ENCODE results near the gene BTBD9.

The BTBD9 gene

GRCh38 chr6:38498805-38499445, 140.8 kb downstream of the BTBD9 start:
- Histone ChIP-seq H2AFZ (ENCODE audit: low read depth, low read length) (no peak overlapping the region), H3K4me3 (ENCODE audit: low read depth in 1 of 2, low read length in 2 of 2) (no peak overlapping the region), H3K27me3 (ENCODE audit: insufficient read depth, low read length, poor library complexity) (no peaks in the 10 kb centered on the region), H3K4me1 (ENCODE audit: insufficient read depth, low read length) (peaks cover 4% of the 10 kb centered on the region; the same call in 1 of the 2 replicates), H3K9me3 (ENCODE audit: insufficient read depth, low read length, severe bottlenecking) (no peaks in the 10 kb centered on the region), H3K4me2 (ENCODE audit: insufficient read depth, low read length) (no peak overlapping the region), H3K9ac (ENCODE audit: low read depth, low read length) (no peak overlapping the region), H3K36me3 (ENCODE audit: insufficient read depth, low read length) (no peaks in the 10 kb centered on the region), H3K27ac (ENCODE audit: low read length) (no peak overlapping the region), H4K20me1 (ENCODE audit: insufficient read depth, low read length) (no peaks in the 10 kb centered on the region), H3K79me2 (ENCODE audit: insufficient read depth, low read length) (no peaks in the 10 kb centered on the region)
- no peak for DNase-seq
- TF ChIP-seq EZH2 (IDR thresholded peaks at IDR 0.05; ENCODE audit: borderline replicate concordance, low read depth, low read length, severe bottlenecking) = no peak
- TF ChIP-seq, protein P1, sequence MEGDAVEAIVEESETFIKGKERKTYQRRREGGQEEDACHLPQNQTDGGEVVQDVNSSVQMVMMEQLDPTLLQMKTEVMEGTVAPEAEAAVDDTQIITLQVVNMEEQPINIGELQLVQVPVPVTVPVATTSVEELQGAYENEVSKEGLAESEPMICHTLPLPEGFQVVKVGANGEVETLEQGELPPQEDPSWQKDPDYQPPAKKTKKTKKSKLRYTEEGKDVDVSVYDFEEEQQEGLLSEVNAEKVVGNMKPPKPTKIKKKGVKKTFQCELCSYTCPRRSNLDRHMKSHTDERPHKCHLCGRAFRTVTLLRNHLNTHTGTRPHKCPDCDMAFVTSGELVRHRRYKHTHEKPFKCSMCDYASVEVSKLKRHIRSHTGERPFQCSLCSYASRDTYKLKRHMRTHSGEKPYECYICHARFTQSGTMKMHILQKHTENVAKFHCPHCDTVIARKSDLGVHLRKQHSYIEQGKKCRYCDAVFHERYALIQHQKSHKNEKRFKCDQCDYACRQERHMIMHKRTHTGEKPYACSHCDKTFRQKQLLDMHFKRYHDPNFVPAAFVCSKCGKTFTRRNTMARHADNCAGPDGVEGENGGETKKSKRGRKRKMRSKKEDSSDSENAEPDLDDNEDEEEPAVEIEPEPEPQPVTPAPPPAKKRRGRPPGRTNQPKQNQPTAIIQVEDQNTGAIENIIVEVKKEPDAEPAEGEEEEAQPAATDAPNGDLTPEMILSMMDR (IDR thresholded peaks at IDR 0.05; ENCODE audit: borderline replicate concordance, extremely low read depth, low read length, poor library complexity, severe bottlenecking) = no peak
- no peak for ATAC-seq (ENCODE audit: insufficient read depth, low read depth)

- no peak overlapping the region for H3K9ac ChIP-seq (ENCODE audit: low read depth, low read length)
- no peak for DNase-seq
These were observed 141.6 kb downstream of the BTBD9 start for GRCh38 chr6:38498085-38498484.

GRCh38 chr6:38497546-38497945, 142.2 kb downstream of the BTBD9 start:
- no peak overlapping the region for H3K9ac ChIP-seq (ENCODE audit: low read depth, low read length)
- no peak overlapping the region for H2AFZ ChIP-seq (ENCODE audit: low read depth, low read length)
- no peak overlapping the region for H3K4me2 ChIP-seq (ENCODE audit: insufficient read depth, low read length)
- no peak overlapping the region for H3K27ac ChIP-seq (ENCODE audit: low read length)
- no peak for DNase-seq
- H3K27me3 ChIP-seq (ENCODE audit: insufficient read depth, low read length, poor library complexity) = no peaks in the 10 kb centered on the region
- no peak for ATAC-seq (ENCODE audit: insufficient read depth, low read depth)
- H3K4me3 ChIP-seq (ENCODE audit: low read depth in 1 of 2, low read length in 2 of 2) = no peak overlapping the region
- peaks cover 4% of the 10 kb centered on the region; the same call in 1 of the 2 replicates for H3K4me1 ChIP-seq (ENCODE audit: insufficient read depth, low read length)
- H3K9me3 ChIP-seq (ENCODE audit: insufficient read depth, low read length, severe bottlenecking) = no peaks in the 10 kb centered on the region
- no peaks in the 10 kb centered on the region for H3K36me3 ChIP-seq (ENCODE audit: insufficient read depth, low read length)
- no peaks in the 10 kb centered on the region for H3K79me2 ChIP-seq (ENCODE audit: insufficient read depth, low read length)
- no peaks in the 10 kb centered on the region for H4K20me1 ChIP-seq (ENCODE audit: insufficient read depth, low read length)
- no peak for TF ChIP-seq EZH2 (IDR thresholded peaks at IDR 0.05; ENCODE audit: borderline replicate concordance, low read depth, low read length, severe bottlenecking)
- TF ChIP-seq, protein P1 (IDR thresholded peaks at IDR 0.05; ENCODE audit: borderline replicate concordance, extremely low read depth, low read length, poor library complexity, severe bottlenecking) = no peak

More at GRCh38 chr6:38498085-38498484, 141.6 kb downstream of the BTBD9 start:
- H3K27ac ChIP-seq (ENCODE audit: low read length) = no peak overlapping the region
- no peak overlapping the region for H2AFZ ChIP-seq (ENCODE audit: low read depth, low read length)
- H3K4me3 ChIP-seq (ENCODE audit: low read depth in 1 of 2, low read length in 2 of 2) = no peak overlapping the region
- no peak for ATAC-seq (ENCODE audit: insufficient read depth, low read depth)
- no peaks in the 10 kb centered on the region for H3K36me3 ChIP-seq (ENCODE audit: insufficient read depth, low read length)
- TF ChIP-seq, protein P1 (IDR thresholded peaks at IDR 0.05; ENCODE audit: borderline replicate concordance, extremely low read depth, low read length, poor library complexity, severe bottlenecking) = no peak
- TF ChIP-seq EZH2 (IDR thresholded peaks at IDR 0.05; ENCODE audit: borderline replicate concordance, low read depth, low read length, severe bottlenecking) = no peak
- no peak overlapping the region for H3K4me2 ChIP-seq (ENCODE audit: insufficient read depth, low read length)
- H3K9me3 ChIP-seq (ENCODE audit: insufficient read depth, low read length, severe bottlenecking) = no peaks in the 10 kb centered on the region
- H3K79me2 ChIP-seq (ENCODE audit: insufficient read depth, low read length) = no peaks in the 10 kb centered on the region
- no peaks in the 10 kb centered on the region for H4K20me1 ChIP-seq (ENCODE audit: insufficient read depth, low read length)
- H3K27me3 ChIP-seq (ENCODE audit: insufficient read depth, low read length, poor library complexity) = no peaks in the 10 kb centered on the region
- peaks cover 4% of the 10 kb centered on the region; the same call in 1 of the 2 replicates for H3K4me1 ChIP-seq (ENCODE audit: insufficient read depth, low read length)

All from DND-41 (cell line).